Nephron (organoid): ENCODE measurements around the gene SLC12A8.
A peak's percentile ranks its signal among the peaks of the same experiment; 100 is the strongest.

ENCODE experiments used
- H3K27ac Mint-ChIP-seq, 3 experiments: 2 replicates each; pipeline ENCODE4 v1.8.0; 2020; ENCODE audit warnings: mixed read lengths in 3 of 3, mild to moderate bottlenecking in 2 of 3, moderate library complexity in 1 of 3
- H3K27me3 Mint-ChIP-seq: 2 replicates; pipeline ENCODE4 v1.8.0; 2021; ENCODE audit warnings: low read depth, mild to moderate bottlenecking, moderate library complexity, mixed read lengths
- H3K36me3 Mint-ChIP-seq: 2 replicates; pipeline ENCODE4 v1.8.0; 2020; ENCODE audit warnings: low read depth, mixed read lengths
- H3K4me1 Mint-ChIP-seq: 2 replicates; pipeline ENCODE4 v1.8.0; 2020; ENCODE audit warnings: mixed read lengths
- H3K4me3 Mint-ChIP-seq, 3 experiments: 2 replicates each; pipeline ENCODE4 v1.8.0; 2020; ENCODE audit warnings: mild to moderate bottlenecking in 3 of 3, mixed read lengths in 3 of 3, moderate library complexity in 2 of 3
- H3K9me3 Mint-ChIP-seq: 2 replicates; pipeline ENCODE4 v1.8.0; 2020; ENCODE audit warnings: mixed read lengths
- CTCF ChIP-seq, 3 experiments: fragments of 200-600 bp; sonication (generic); IDR thresholded peaks; one replicate each; pipeline ENCODE4 v1.5.0; 2021; ENCODE audit warnings: antibody characterized with exemption in 3 of 3; ENCODE audit not compliant: unreplicated experiment in 3 of 3

Gene SLC12A8

DNA sequence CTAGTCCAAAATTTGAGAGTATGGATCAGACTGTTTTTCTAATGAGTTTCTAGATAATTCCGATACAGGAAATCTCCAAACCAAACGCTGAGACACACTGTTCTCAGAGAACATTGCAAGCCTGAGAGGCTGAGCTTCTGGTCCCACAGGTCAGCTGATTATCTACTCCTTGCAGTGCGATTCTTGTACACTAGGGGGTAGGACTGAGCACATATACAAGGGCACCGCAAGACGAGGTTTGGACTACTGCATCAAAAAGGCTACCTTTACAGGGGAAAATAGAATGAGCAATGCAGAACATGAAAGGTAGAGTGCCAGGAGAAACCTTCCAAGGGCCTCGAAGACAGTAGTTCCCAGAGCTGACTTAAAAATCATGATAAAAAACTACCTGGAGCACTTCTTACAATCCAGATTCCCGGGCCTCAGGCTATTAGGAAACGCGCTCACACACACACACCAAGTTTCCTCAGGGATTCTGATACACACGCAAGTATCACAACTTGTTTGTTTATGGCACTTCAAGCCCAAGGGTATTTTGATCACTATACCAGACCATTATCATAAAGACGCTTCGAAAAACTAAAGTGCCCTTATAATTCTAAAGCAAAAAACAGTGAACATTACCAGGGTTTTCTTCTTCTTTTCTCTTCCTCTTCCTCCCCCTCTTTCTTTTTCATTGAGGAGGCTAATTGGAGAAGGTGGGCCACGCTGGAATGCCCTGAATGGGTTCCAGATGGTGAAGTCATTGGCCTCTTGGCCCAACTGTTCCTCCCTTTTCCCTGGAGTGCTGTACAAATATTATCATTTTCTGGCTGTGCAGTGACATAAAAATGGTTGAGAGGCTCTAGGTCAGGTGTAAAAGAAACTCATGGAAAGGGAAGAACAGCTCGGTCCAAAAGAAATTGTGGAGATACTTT is 61.8 kb downstream of the SLC12A8 start:
- Mint-ChIP-seq H3K36me3 (no peaks in the 10 kb centered on the region), H3K4me3 (peak overlapping the region in 1 of 3 experiments; percentile 0), H3K27me3 (no peaks in the 10 kb centered on the region), H3K4me1 (peaks cover 27% of the 10 kb centered on the region), H3K27ac (peak overlapping the region; percentile 7 to 77 (median 26)), H3K9me3 (no peaks in the 10 kb centered on the region)
- TF ChIP-seq CTCF (IDR thresholded peaks at IDR 0.05; ENCODE audit: unreplicated experiment in 3 of 3): peak; percentile 11 to 49 (median 29)

DNA sequence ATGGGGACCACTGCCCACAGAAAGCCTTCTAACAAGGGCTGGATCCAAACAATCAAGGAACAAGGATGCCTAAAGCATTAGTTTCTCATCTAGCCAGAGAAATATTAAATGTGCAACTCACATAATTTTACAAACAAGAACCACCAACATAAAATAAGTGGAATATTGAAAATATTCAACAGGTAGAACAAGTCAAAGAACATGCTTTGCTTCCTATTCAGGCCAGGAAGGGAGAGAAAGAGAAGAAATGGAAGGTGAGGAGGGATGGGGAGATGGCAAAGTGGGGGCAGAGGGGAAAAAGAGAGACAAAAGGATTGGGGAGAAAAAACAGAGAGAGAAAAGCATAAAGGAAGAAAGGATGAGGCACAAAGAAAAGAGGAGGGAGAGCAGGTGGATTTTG is 63.1 kb downstream of the SLC12A8 start:
- no peak overlapping the region for H3K4me3 Mint-ChIP-seq
- no peaks in the 10 kb centered on the region for H3K36me3 Mint-ChIP-seq
- peaks cover 31% of the 10 kb centered on the region for H3K4me1 Mint-ChIP-seq
- TF ChIP-seq CTCF (IDR thresholded peaks at IDR 0.05; ENCODE audit: unreplicated experiment in 3 of 3): no peak
- H3K9me3 Mint-ChIP-seq: no peaks in the 10 kb centered on the region
- peaks cover 5% of the 10 kb centered on the region for H3K27me3 Mint-ChIP-seq
- peak overlapping the region in 1 of 3 experiments; percentile 1 for H3K27ac Mint-ChIP-seq

DNA sequence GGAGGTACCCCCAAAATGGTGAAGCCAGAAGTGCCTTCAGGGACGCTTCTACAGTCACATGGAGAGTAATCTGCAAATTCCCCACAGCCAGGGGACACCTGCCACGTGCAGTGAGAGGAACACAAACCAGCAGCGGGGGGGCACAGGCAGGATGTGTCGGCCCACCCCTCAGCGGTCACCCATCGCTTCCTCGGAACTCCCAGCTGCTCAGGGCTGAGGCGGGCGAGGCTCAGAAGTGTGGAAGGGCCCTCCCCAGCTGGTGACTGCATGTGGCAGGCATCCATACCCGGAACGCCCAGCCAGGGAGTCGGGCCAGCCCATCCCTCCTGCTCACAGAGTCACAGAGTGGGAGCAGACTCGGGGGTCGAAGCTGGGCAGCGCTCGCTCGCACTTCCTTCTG is 63.7 kb downstream of the SLC12A8 start:
- no peak overlapping the region for H3K4me3 Mint-ChIP-seq
- no peak for TF ChIP-seq CTCF (IDR thresholded peaks at IDR 0.05; ENCODE audit: unreplicated experiment in 3 of 3)
- H3K27me3 Mint-ChIP-seq: peaks cover 9% of the 10 kb centered on the region
- peak overlapping the region in 1 of 3 experiments; percentile 1 for H3K27ac Mint-ChIP-seq
- no peaks in the 10 kb centered on the region for H3K9me3 Mint-ChIP-seq
- no peaks in the 10 kb centered on the region for H3K36me3 Mint-ChIP-seq
- peaks cover 36% of the 10 kb centered on the region for H3K4me1 Mint-ChIP-seq

- H3K36me3 Mint-ChIP-seq: no peaks in the 10 kb centered on the region
- no peaks in the 10 kb centered on the region for H3K9me3 Mint-ChIP-seq
- H3K27ac Mint-ChIP-seq: peak overlapping the region in 1 of 3 experiments; percentile 1
- no peak overlapping the region for H3K4me3 Mint-ChIP-seq
- no peak for TF ChIP-seq CTCF (IDR thresholded peaks at IDR 0.05; ENCODE audit: unreplicated experiment in 3 of 3)
- peaks cover 9% of the 10 kb centered on the region for H3K27me3 Mint-ChIP-seq
- H3K4me1 Mint-ChIP-seq: peaks cover 41% of the 10 kb centered on the region
These were observed 64.3 kb downstream of the SLC12A8 start for GRCh38 chr3:125148016-125148812.

DNA sequence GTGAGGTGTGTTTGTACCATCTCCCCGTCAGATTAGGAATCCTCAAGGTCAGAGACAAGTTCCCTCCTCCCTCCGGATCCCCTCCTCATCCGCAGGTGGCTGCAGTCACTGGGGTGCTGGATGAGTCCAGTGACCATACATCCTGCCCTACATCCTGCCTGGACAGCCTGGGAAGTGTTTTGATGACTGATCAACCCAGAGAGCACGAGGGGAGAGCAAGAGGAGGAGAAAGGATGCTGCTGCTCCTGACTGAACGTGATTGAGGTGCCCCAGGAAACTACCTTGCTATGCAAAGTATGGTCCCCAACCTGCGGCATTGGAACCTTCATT is 65.1 kb downstream of the SLC12A8 start:
- TF ChIP-seq CTCF (IDR thresholded peaks at IDR 0.05; ENCODE audit: unreplicated experiment in 3 of 3): no peak
- H3K27me3 Mint-ChIP-seq: peaks cover 11% of the 10 kb centered on the region
- no peak overlapping the region for H3K4me3 Mint-ChIP-seq
- H3K27ac Mint-ChIP-seq: no peak overlapping the region
- H3K4me1 Mint-ChIP-seq: peaks cover 49% of the 10 kb centered on the region
- no peaks in the 10 kb centered on the region for H3K9me3 Mint-ChIP-seq
- no peaks in the 10 kb centered on the region for H3K36me3 Mint-ChIP-seq
